K562 (cell line): ENCODE data around the gene ADIPOR1. TPM values are rescaled to one million over a fixed set of nuclear protein-coding genes. Genes with fewer than 3 reads are reported as not detected.

ENCODE experiments used
- ATAC-seq: fragments of 200-7000 bp; cut with Tn5 transposase; 3 replicates; pipeline ENCODE4 v1.9.1; 2020; ENCODE audit warnings: moderate library complexity
- BruUV-seq: library from RNA; stranded (reverse); fragments of 400-500 nt; replicated peaks from 2 replicates; lab custom pipeline; 2021; lab: Mats Ljungman, UMichigan
- CTCF ChIA-PET: fragments of 300-600 bp; formaldehyde crosslinking; extraction: SDS; loops from one replicate; lab custom pipeline; 2021; ENCODE audit warnings: low intra/inter-chr PET ratio; lab: Yijun Ruan, JAX
- POLR2A ChIA-PET: fragments of 300-600, 350-650 bp; sonication (Branson Sonifier 250); formaldehyde crosslinking; extraction: SDS; loops from one replicate; lab custom pipeline; 2021; ENCODE audit warnings: antibody characterized with exemption, inconsistent platforms; lab: Yijun Ruan, JAX
- DNase-seq, 4 experiments: peaks; one replicate each; pipeline versions ENCODE4 v3.0.0 to v3.0.0-alpha.2; 2011 to 2018; ENCODE audit warnings: low spot score in 3 of 4, mixed read lengths in 3 of 4; ENCODE audit errors: extremely low read depth in 1 of 4
- FAIRE-seq: peaks from 2 replicates; lab custom pipeline; 2011; peaks lifted over from hg19 to GRCh38; lab: Jason Lieb, UNC
- H2AFZ ChIP-seq: 2 replicates; pipeline ENCODE4 v1.6.0; 2011; ENCODE audit warnings: low read depth, low read length, control low read depth, inconsistent platforms
- H3K27ac ChIP-seq: fragments of 200-600 bp; 3 replicates; pipeline ENCODE4 v1.8.0; 2011; ENCODE audit warnings: low read depth, mild to moderate bottlenecking, control low read depth, inconsistent platforms, low read length, moderate library complexity, mixed read lengths; ENCODE audit errors: extremely low read depth
- H3K27me3 ChIP-seq, 2 experiments: fragments of 300-600 bp in 1 of 2; 2 replicates in 1 of 2; 3 replicates in 1 of 2; pipeline versions ENCODE4 v1.6.0 to v1.8.0; 2011; ENCODE audit warnings: inconsistent platforms in 2 of 2, low read length in 2 of 2, mild to moderate bottlenecking in 1 of 2, mixed read lengths in 1 of 2, moderate library complexity in 1 of 2; ENCODE audit not compliant: control insufficient read depth in 2 of 2, insufficient read depth in 2 of 2
- H3K36me3 ChIP-seq: fragments of 300-600 bp; 3 replicates; pipeline ENCODE4 v1.8.0; 2011; ENCODE audit warnings: mild to moderate bottlenecking, low read length, inconsistent platforms; ENCODE audit not compliant: control insufficient read depth, insufficient read depth
- H3K4me1 ChIP-seq, 2 experiments: fragments of 200-600 bp in 1 of 2; replicated peaks in 1 of 2; 2 replicates in 1 of 2; 3 replicates in 1 of 2; pipeline versions ENCODE4 v1.5.1 to v1.8.0; 2011; ENCODE audit warnings: inconsistent platforms in 2 of 2, low read length in 2 of 2, mild to moderate bottlenecking in 1 of 2, mixed read lengths in 1 of 2, moderate library complexity in 1 of 2; ENCODE audit not compliant: control insufficient read depth in 2 of 2, insufficient read depth in 2 of 2
- H3K4me2 ChIP-seq: 2 replicates; pipeline ENCODE4 v1.6.1; 2011; ENCODE audit warnings: low read length, control low read depth, inconsistent platforms, mixed read lengths; ENCODE audit not compliant: insufficient read depth
- H3K4me3 ChIP-seq: fragments of 200-600 bp; sonication (generic), shearing (Covaris generic); 2 replicates; pipeline ENCODE4 v1.5.1; 2016; ENCODE audit warnings: control low read depth, inconsistent platforms
- H3K79me2 ChIP-seq: fragments of 200-600 bp; 3 replicates; pipeline ENCODE4 v1.8.0; 2011; ENCODE audit warnings: low read length, inconsistent platforms; ENCODE audit not compliant: control insufficient read depth, insufficient read depth
- H3K9ac ChIP-seq, 2 experiments: 2 replicates each; pipeline versions ENCODE4 v1.6.0 to v1.6.1; 2011; ENCODE audit warnings: low read depth in 2 of 2, low read length in 2 of 2, control low read depth in 1 of 2, inconsistent platforms in 1 of 2, mild to moderate bottlenecking in 1 of 2, mixed read lengths in 1 of 2; ENCODE audit not compliant: insufficient read depth in 1 of 2
- H3K9me1 ChIP-seq: one replicate; pipeline ENCODE4 v1.6.0; 2011; ENCODE audit warnings: inconsistent platforms, mild to moderate bottlenecking, low read length, moderate library complexity; ENCODE audit not compliant: control insufficient read depth, insufficient read depth
- H3K9me3 ChIP-seq: replicated peaks from 2 replicates; pipeline ENCODE4 v1.5.1; 2011; ENCODE audit warnings: low read depth, low read length, inconsistent platforms; ENCODE audit not compliant: control insufficient read depth, insufficient read depth
- H4K20me1 ChIP-seq: replicated peaks from 2 replicates; pipeline ENCODE4 v1.6.1; 2011; ENCODE audit warnings: low read length, inconsistent platforms, mixed read lengths; ENCODE audit not compliant: control insufficient read depth, insufficient read depth
- CSDE1 ChIP-seq, 2 experiments: fragments of 450-650 bp; IDR thresholded peaks; 2 replicates each; pipeline ENCODE4 v1.6.1; 2016; ENCODE audit warnings: mild to moderate bottlenecking in 1 of 2
- CTBP1 ChIP-seq: fragments of 450-650 bp; IDR thresholded peaks from 2 replicates; pipeline ENCODE4 v1.6.1; 2016; ENCODE audit warnings: borderline replicate concordance
- DACH1 ChIP-seq: fragments of 450-650 bp; IDR thresholded peaks from 2 replicates; pipeline ENCODE4 v1.6.1; 2018; ENCODE audit not compliant: partially characterized antibody
- FOXA3 ChIP-seq, 2 experiments: fragments of 450-650 bp in 1 of 2; sonication (generic) in 1 of 2; formaldehyde crosslinking; IDR thresholded peaks in 1 of 2; conservative IDR thresholded peaks in 1 of 2; 2 replicates each; pipeline versions ENCODE4 v1.4.0 to v1.8.0; 2020 to 2022; ENCODE audit warnings: mild to moderate bottlenecking in 2 of 2, missing genetic modification reagents in 1 of 2
- GTF2E2 ChIP-seq: fragments of 200-800 bp; sonication (Bioruptor generic); IDR thresholded peaks from 2 replicates; pipeline ENCODE4 v1.6.1; 2016; ENCODE audit warnings: missing genetic modification characterization, missing compliant biosample characterization
- JUN ChIP-seq, 2 experiments: sonication (generic) in 1 of 2; formaldehyde crosslinking in 1 of 2; IDR thresholded peaks; 2 replicates each; pipeline versions ENCODE4 v1.6.1 to v1.8.0; 2012 to 2022; ENCODE audit warnings: borderline replicate concordance in 2 of 2, mild to moderate bottlenecking in 2 of 2, improper control_type of control experiment in 1 of 2, low read depth in 1 of 2, low read length in 1 of 2, missing genetic modification reagents in 1 of 2
- NCOR1 ChIP-seq: fragments of 450-650 bp; IDR thresholded peaks from 2 replicates; pipeline ENCODE4 v1.6.1; 2016; ENCODE audit warnings: mild to moderate bottlenecking, moderate library complexity
- NFATC3 ChIP-seq: fragments of 450-650 bp; IDR thresholded peaks from 2 replicates; pipeline ENCODE4 v1.6.1; 2017; ENCODE audit warnings: mild to moderate bottlenecking
- NFIC ChIP-seq: fragments of 450-650 bp; IDR thresholded peaks from 2 replicates; pipeline ENCODE4 v1.6.1; 2017; ENCODE audit warnings: mild to moderate bottlenecking, inconsistent platforms
- PHB ChIP-seq: fragments of 250-450 bp; sonication (Bioruptor Pico); IDR thresholded peaks from 2 replicates; pipeline ENCODE4 v1.5.0; 2021
- RUNX1 ChIP-seq: sonication (generic); IDR thresholded peaks from 2 replicates; pipeline ENCODE4 v1.6.1; 2016; ENCODE audit warnings: antibody characterized with exemption, low read depth
- TBP ChIP-seq: optimal IDR thresholded peaks from 2 replicates; pipeline ENCODE3; 2011; ENCODE audit warnings: low read depth, low read length, improper control_type of control experiment
- YBX1 ChIP-seq: fragments of 450-650 bp; IDR thresholded peaks from 2 replicates; pipeline ENCODE4 v1.7.1; 2016; ENCODE audit warnings: mild to moderate bottlenecking
- ZNF124 ChIP-seq: sonication (generic); formaldehyde crosslinking; IDR thresholded peaks from 2 replicates; pipeline ENCODE4 v1.8.1; 2022; ENCODE audit warnings: missing genetic modification reagents
- WGBS: fragments of 100-300 bp; shearing (Covaris generic); methylation state at CpG from one replicate; pipeline ENCODE4 v1.1.6; 2016; ENCODE audit warnings: low coverage, mixed read lengths; ENCODE audit not compliant: insufficient coverage; ENCODE audit errors: missing lambda C conversion rate; 5-methylcytosine and 5-hydroxymethylcytosine counted together
- in situ Hi-C: fragments of 300-500 bp; cut with MboI; formaldehyde crosslinking; loops from 4 replicates; pipeline ENCODE4 v1.15.0; 2018; ENCODE audit warnings: inconsistent platforms, mixed read lengths
- intact Hi-C: fragments of 100-400 bp; cut with micrococcal nuclease; formaldehyde crosslinking; loops from 2 replicates; pipeline ENCODE4 v1.14.2; 2022
- polyA plus RNA-seq, 8 experiments: library from polyadenylated mRNA; depleted of rRNA in 4 of 8; stranded (reverse) in 5 of 8; unstranded in 3 of 8; fragments of >200 nt; fragmentation: Nextera tagmentation in 2 of 8; fragmentation: Illumina TruSeq in 1 of 8; extraction: Ambion mirVana in 2 of 8; extraction: Trizol in 1 of 8; gene quantifications; 2 replicates each; pipeline versions ENCODE4 v1.2.1 to v1.2.3, GENCODE V29; 2011 to 2014; ENCODE audit warnings: inconsistent platforms in 1 of 8, missing spikeins in 1 of 8
- total RNA-seq, 7 experiments: library from RNA; depleted of rRNA in 6 of 7; stranded (reverse); fragments of >200 nt in 6 of 7; fragmentation: Illumina TruSeq in 2 of 7; extraction: Trizol in 2 of 7; gene quantifications; 2 replicates each; pipeline versions ENCODE4 v1.2.1 to v1.2.3, GENCODE V29; 2011 to 2021; ENCODE audit warnings: low replicate concordance in 1 of 7
- TF ChIP-seq, protein P1 (sequence below), 2 experiments: fragments of 450-650 bp; IDR thresholded peaks; 2 replicates each; pipeline ENCODE4 v1.6.1; 2018; ENCODE audit warnings: mild to moderate bottlenecking in 2 of 2, low read depth in 1 of 2; ENCODE audit not compliant: partially characterized antibody in 2 of 2
- TF ChIP-seq, protein P2 (sequence below): IDR thresholded peaks from 3 replicates; pipeline ENCODE4 v1.6.1; 2011; ENCODE audit warnings: borderline replicate concordance, mild to moderate bottlenecking; ENCODE audit not compliant: insufficient read length, insufficient read depth

Gene ADIPOR1
- total and polyA plus RNA-seq, 9 of the 15 experiments (the other 6 are each of a cell fraction or from before 2014, with no cell fraction given), result 29.0 to 217 (median 100) TPM

DNA sequence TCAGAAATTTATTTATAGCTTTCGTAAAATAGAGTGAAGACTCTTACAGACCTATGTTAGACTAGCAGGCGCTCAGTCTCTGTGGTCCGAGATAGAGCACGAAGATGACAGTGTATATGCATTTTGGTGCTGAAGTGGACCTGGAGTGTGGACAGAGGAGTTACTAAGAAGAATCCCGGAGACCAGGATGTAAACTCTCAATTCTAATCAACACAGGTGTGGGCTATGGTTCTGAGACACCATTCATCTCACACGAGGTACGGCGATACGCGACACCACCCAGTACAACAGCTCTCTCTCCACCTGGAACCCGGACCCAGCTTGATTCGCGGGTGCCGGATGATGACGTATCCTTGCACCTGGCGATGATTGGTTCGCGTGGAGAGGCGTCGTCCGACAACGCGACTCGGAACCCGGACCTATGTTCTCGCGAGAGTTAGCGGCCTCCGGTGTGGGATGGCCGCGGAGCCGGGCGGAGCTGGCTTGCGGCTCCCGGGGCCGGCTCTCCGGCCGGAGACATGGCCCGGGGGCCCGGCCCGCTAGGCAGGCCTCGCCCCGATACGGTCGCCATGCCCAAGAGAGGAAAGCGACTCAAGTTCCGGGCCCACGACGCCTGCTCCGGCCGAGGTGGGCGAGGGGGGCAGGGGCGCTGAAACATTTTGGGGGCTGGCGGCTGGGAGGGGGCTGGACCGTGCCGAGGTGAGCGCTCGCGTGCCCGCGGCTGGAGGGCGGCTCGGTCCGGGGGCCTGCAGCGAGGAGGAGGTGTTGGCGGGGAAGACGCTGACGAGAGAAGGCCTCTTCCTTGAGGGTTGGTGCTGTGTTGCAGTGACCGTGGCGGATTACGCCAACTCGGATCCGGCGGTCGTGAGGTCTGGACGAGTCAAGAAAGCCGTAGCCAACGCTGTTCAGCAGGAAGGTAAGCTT is 49.1 kb upstream of the ADIPOR1 start, which contains the start of gene TMEM183A:
Gene TMEM183A, plus strand, starts transcription at position 427 of the 924 bp plus-strand sequence. Its CDS starts 92 bp downstream, at position 519.
- in situ Hi-C loops (no loop called here), intact Hi-C loops (loop anchor here (10.0 kb wide), 1 partner anchor 282 kb away; no protein-coding TSS in a partner anchor)
- POLR2A ChIA-PET, result interaction anchor here (0.6 to 2.7 kb wide), 33 partner anchors 8 to 661 kb away, joined by 3 to 14 read pairs (median 4); partner anchors contain the start of genes KLHL12, PPFIA4 and RABIF
- Histone ChIP-seq H3K4me1 (peaks cover 14 to 19% of the 10 kb centered on the region in 2 experiments), H3K79me2 (peaks cover 51% of the 10 kb centered on the region), H3K27me3 (no peaks in the 10 kb centered on the region), H3K27ac (peak within 1 kb of the TSS; percentile 99), H4K20me1 (no peaks in the 10 kb centered on the region), H3K9me1 (no peaks in the 10 kb centered on the region), H3K9me3 (no peaks in the 10 kb centered on the region), H3K4me2 (peak within 1 kb of the TSS; percentile 100), H3K36me3 (peaks cover 38% of the 10 kb centered on the region), H2AFZ (peak within 1 kb of the TSS; percentile 86), H3K9ac (peak within 1 kb of the TSS; percentile 97 to 100), H3K4me3 (peak within 1 kb of the TSS; percentile 89)
- peak; percentile 96 to 100 (median 96) for DNase-seq
- CTCF ChIA-PET, result no interaction called here
- FAIRE-seq, result peak; percentile 96
- WGBS, result under 1% methylated on average over 75 of the region's 78 CpGs
- BruUV-seq, result no TSS peak
- peak; percentile 94 for ATAC-seq
- peak; percentile 48; the same call in 1 of the 2 replicates for TF ChIP-seq GTF2E2 (tag)
- peak in 1 of 2 experiments; percentile 84; a peak in 1 of 4 replicates for TF ChIP-seq CSDE1 (IDR thresholded peaks at IDR 0.05)
- TF ChIP-seq YBX1, result no peak
- peak; percentile 94 for TF ChIP-seq TBP
- TF ChIP-seq, protein P1, sequence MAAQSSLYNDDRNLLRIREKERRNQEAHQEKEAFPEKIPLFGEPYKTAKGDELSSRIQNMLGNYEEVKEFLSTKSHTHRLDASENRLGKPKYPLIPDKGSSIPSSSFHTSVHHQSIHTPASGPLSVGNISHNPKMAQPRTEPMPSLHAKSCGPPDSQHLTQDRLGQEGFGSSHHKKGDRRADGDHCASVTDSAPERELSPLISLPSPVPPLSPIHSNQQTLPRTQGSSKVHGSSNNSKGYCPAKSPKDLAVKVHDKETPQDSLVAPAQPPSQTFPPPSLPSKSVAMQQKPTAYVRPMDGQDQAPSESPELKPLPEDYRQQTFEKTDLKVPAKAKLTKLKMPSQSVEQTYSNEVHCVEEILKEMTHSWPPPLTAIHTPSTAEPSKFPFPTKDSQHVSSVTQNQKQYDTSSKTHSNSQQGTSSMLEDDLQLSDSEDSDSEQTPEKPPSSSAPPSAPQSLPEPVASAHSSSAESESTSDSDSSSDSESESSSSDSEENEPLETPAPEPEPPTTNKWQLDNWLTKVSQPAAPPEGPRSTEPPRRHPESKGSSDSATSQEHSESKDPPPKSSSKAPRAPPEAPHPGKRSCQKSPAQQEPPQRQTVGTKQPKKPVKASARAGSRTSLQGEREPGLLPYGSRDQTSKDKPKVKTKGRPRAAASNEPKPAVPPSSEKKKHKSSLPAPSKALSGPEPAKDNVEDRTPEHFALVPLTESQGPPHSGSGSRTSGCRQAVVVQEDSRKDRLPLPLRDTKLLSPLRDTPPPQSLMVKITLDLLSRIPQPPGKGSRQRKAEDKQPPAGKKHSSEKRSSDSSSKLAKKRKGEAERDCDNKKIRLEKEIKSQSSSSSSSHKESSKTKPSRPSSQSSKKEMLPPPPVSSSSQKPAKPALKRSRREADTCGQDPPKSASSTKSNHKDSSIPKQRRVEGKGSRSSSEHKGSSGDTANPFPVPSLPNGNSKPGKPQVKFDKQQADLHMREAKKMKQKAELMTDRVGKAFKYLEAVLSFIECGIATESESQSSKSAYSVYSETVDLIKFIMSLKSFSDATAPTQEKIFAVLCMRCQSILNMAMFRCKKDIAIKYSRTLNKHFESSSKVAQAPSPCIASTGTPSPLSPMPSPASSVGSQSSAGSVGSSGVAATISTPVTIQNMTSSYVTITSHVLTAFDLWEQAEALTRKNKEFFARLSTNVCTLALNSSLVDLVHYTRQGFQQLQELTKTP (IDR thresholded peaks at IDR 0.05; ENCODE audit: low read depth in 1 of 2, partially characterized antibody in 2 of 2), result peak in 1 of 2 experiments; percentile 84
- peak; percentile 34 to 39; a peak in 2 of 4 replicates for TF ChIP-seq FOXA3 (CRISPR knock-in tag; conservative IDR thresholded peaks at IDR 0.05 in 1 of 2, IDR thresholded peaks at IDR 0.05 in 1 of 2)
- peak; percentile 64 for TF ChIP-seq NFIC
- no peak for TF ChIP-seq PHB (CRISPR knock-in tag)
- no peak for TF ChIP-seq NCOR1
- peak; percentile 29 for TF ChIP-seq DACH1
- TF ChIP-seq, protein P2, sequence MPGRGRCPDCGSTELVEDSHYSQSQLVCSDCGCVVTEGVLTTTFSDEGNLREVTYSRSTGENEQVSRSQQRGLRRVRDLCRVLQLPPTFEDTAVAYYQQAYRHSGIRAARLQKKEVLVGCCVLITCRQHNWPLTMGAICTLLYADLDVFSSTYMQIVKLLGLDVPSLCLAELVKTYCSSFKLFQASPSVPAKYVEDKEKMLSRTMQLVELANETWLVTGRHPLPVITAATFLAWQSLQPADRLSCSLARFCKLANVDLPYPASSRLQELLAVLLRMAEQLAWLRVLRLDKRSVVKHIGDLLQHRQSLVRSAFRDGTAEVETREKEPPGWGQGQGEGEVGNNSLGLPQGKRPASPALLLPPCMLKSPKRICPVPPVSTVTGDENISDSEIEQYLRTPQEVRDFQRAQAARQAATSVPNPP, result no peak
- no peak for TF ChIP-seq ZNF124
- 0 out of 2 replicates have a peak, but pooled peaks have one; percentile 27 for TF ChIP-seq JUN (IDR thresholded peaks at IDR 0.05; ENCODE audit: borderline replicate concordance, low read depth, low read length)
- no peak for TF ChIP-seq JUN (CRISPR knock-in tag; IDR thresholded peaks at IDR 0.05; ENCODE audit: borderline replicate concordance)
- TF ChIP-seq CTBP1, result peak; percentile 44; the same call in 1 of the 2 replicates
- TF ChIP-seq NFATC3, result peak; percentile 60; the same call in 1 of the 2 replicates
- TF ChIP-seq RUNX1, result no peak
